B cell (primary cell): ENCODE measurements around the gene PLEKHM3.

Experiments used
- EZH2 ChIP-seq: IDR thresholded peaks from 2 replicates; pipeline ENCODE4 v1.6.1; 2012; ENCODE audit warnings: borderline replicate concordance, low read depth, mild to moderate bottlenecking, moderate library complexity, low read length; ENCODE audit not compliant: insufficient read depth, poor library complexity, severe bottlenecking
- TF ChIP-seq, protein P1 (sequence below): fragments of 200-600 bp; IDR thresholded peaks from one replicate; pipeline ENCODE4 v1.8.0; 2022; ENCODE audit warnings: antibody characterized with exemption, mild to moderate bottlenecking

DNA sequence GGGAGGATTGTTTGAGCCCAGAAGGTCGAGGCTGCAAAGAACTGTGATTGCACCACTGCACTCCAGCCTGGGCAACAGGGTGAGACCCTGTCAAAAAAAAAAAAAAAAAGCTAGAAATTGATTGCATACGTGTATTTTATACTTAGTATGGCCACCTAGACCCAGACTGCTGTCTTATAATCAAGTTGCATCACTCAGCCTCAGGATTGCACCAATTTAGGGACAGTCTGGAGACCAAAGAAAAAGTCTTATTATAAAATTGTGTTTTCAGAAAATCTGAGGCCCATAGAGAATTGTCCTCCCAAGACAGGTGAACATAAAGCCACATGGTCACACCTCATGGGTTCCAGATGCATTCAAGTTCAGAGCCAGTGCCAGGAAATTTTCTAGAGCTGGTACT lies 17.1 kb upstream of the PLEKHM3 start:
- TF ChIP-seq, protein P1, sequence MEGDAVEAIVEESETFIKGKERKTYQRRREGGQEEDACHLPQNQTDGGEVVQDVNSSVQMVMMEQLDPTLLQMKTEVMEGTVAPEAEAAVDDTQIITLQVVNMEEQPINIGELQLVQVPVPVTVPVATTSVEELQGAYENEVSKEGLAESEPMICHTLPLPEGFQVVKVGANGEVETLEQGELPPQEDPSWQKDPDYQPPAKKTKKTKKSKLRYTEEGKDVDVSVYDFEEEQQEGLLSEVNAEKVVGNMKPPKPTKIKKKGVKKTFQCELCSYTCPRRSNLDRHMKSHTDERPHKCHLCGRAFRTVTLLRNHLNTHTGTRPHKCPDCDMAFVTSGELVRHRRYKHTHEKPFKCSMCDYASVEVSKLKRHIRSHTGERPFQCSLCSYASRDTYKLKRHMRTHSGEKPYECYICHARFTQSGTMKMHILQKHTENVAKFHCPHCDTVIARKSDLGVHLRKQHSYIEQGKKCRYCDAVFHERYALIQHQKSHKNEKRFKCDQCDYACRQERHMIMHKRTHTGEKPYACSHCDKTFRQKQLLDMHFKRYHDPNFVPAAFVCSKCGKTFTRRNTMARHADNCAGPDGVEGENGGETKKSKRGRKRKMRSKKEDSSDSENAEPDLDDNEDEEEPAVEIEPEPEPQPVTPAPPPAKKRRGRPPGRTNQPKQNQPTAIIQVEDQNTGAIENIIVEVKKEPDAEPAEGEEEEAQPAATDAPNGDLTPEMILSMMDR, result no peak
- no peak for TF ChIP-seq EZH2
